Right lobe of liver (tissue), 6 donors: ENCODE data around the gene GPC5. TPM values are rescaled to one million over a fixed set of nuclear protein-coding genes. Genes with fewer than 3 reads are reported as not detected.
"Not testable (repeated sequence)": the region's sequence is repeated elsewhere in the genome, so short reads cannot be mapped to it uniquely, and the experiment has no call there.

Experiments used
- ATAC-seq, 4 donors: fragments of 200-7000 bp; cut with Tn5 transposase; one replicate each; pipeline ENCODE4 v1.9.1; 2020; ENCODE audit warnings: mild to moderate bottlenecking in 4 of 4, moderate library complexity in 4 of 4
- DNase-seq, 3 donors: peaks; one replicate each; pipeline ENCODE4 v3.0.0-alpha.2; 2020
- H3K27ac ChIP-seq, 3 donors: fragments of 200-600 bp; one replicate each; pipeline ENCODE4 v1.8.0; 2022
- H3K27me3 ChIP-seq, 2 donors: fragments of 200-600 bp; one replicate each; pipeline ENCODE4 v1.8.0; 2022
- H3K36me3 ChIP-seq, 4 donors: fragments of 200-600 bp; sonication (generic) in 1 of 4; one replicate each; pipeline versions ENCODE4 v1.5.1 to v1.8.0; 2017 to 2022; ENCODE audit warnings: control low read depth in 1 of 4
- H3K4me1 ChIP-seq, 4 donors: fragments of 200-600 bp; sonication (generic) in 1 of 4; one replicate each; pipeline versions ENCODE4 v1.5.1 to v1.8.0; 2017 to 2022; ENCODE audit warnings: control low read depth in 1 of 4
- H3K4me3 ChIP-seq, 3 donors: fragments of 200-600 bp; one replicate each; pipeline ENCODE4 v1.8.0; 2022
- H3K9me3 ChIP-seq, 4 donors: fragments of 200-600 bp; sonication (generic) in 1 of 4; one replicate each; pipeline versions ENCODE4 v1.5.1 to v1.8.0; 2017 to 2022; ENCODE audit warnings: control low read depth in 1 of 4
- CTCF ChIP-seq, 4 donors: fragments of 200-600 bp in 3 of 4; fragments of 450-650 bp in 1 of 4; IDR thresholded peaks; one replicate each; pipeline versions ENCODE4 v1.5.1 to v1.8.0; 2016 to 2022; ENCODE audit warnings: antibody characterized with exemption in 4 of 4, mild to moderate bottlenecking in 2 of 4
- POLR2A ChIP-seq: fragments of 450-650 bp; IDR thresholded peaks from one replicate; pipeline ENCODE4 v1.6.1; 2017; ENCODE audit warnings: antibody characterized with exemption, mild to moderate bottlenecking
- WGBS: methylation state at CpG from one replicate; pipeline ENCODE4 v1.1.6; 2018; ENCODE audit warnings: low coverage, low lambda C conversion rate; ENCODE audit not compliant: insufficient coverage; ENCODE audit errors: missing lambda C conversion rate; 5-methylcytosine and 5-hydroxymethylcytosine counted together
- intact Hi-C, 2 donors: fragments of 100-400 bp; cut with DNase I; formaldehyde crosslinking; loops; one replicate each; pipeline versions ENCODE4 v1.11.2 to v1.14.1; 2022
- total RNA-seq, 6 experiments: library from RNA; depleted of rRNA in 2 of 6; stranded (reverse); fragments of >200 nt in 2 of 6; fragmentation: NEBNext Ultra II Directional in 3 of 6; extraction: Animal tissue kit (Norgen Biotek cat#: 25700) in 3 of 6; gene quantifications; one replicate each; pipeline versions ENCODE4 v1.1.0 to v1.2.4, GENCODE V29; 2016 to 2023
- donor health status: DM: no; HTN: yes; CAD: no.
- donor health status: DM: no; HTN: no; CAD: no.
- donor health status: DM: no; HTN: no; CAD: no.
- donor health status: DM: no; HTN: yes; CAD: no.
- donor health status: DM: no; HTN: yes; CAD: no.

The GPC5 gene
- total RNA-seq, 6 experiments from 2014 or later = 0.12 to 0.99 (median 0.66) TPM

- WGBS = 100% methylated on average over 1 of the region's 1 CpG
- TF ChIP-seq POLR2A (no peak), CTCF (IDR thresholded peaks at IDR 0.05) (no peak)
- H3K4me3 ChIP-seq = no peak overlapping the region
- no peaks in the 10 kb centered on the region for H3K36me3 ChIP-seq
- ATAC-seq (no peak), DNase-seq (no peak)
- no peaks in the 10 kb centered on the region for H3K27me3 ChIP-seq
- no peaks in the 10 kb centered on the region for H3K9me3 ChIP-seq
- H3K27ac ChIP-seq = no peak overlapping the region
- intact Hi-C loops = no loop called here
- no peaks in the 10 kb centered on the region for H3K4me1 ChIP-seq
Observed at GRCh38 chr13:92272177-92272576, 873.8 kb downstream of the GPC5 start.

- intact Hi-C loops, H3K27ac ChIP-seq: not testable (repeated sequence)
Observed at GRCh38 chr13:92280986-92281385, 882.6 kb downstream of the GPC5 start.

DNA sequence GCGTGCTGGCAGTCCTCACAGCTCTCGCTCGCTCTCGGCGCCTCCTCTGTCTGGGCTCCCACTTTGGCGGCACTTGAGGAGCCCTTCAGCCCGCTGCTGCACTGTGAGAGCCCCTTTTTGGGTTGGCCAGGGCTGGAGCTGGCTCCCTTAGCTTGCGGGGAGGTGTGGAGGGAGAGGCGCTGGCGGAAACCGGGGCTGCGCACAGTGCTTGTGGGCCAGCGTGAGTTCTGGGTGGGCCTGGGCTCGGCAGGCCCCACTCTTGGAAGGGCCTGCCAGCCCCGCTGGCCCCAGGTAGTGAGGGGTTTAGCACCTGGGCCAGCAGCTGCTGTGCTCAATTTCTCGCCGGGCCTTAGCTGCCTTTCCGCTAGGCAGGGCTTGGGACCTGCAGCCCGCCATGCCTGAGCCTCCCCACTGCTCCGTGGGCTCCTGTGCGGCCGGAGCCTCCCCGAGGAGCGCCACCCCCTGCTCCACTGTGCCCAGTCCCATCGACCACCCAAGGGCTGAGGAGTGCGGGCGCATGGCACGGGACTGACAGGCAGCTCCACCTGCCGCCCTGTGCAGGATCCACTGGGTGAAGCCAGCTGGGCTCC lies 892.4 kb downstream of the GPC5 start:
- H3K4me1 ChIP-seq, H3K27me3 ChIP-seq, H3K36me3 ChIP-seq, H3K27ac ChIP-seq, intact Hi-C loops, ATAC-seq, H3K4me3 ChIP-seq, H3K9me3 ChIP-seq, DNase-seq: not testable (repeated sequence)
- 80% methylated on average over 1 of the region's 29 CpGs for WGBS

More at GRCh38 chr13:92280986-92281385, 882.6 kb downstream of the GPC5 start:
- not testable (repeated sequence) for H3K4me1 ChIP-seq, ATAC-seq, DNase-seq, H3K9me3 ChIP-seq, H3K27me3 ChIP-seq, H3K36me3 ChIP-seq, H3K4me3 ChIP-seq
- WGBS = no CpG with 5 or more reads among the region's 8 CpGs

- DNase-seq, H3K36me3 ChIP-seq, H3K4me3 ChIP-seq, intact Hi-C loops, H3K27ac ChIP-seq, H3K9me3 ChIP-seq, H3K27me3 ChIP-seq, ATAC-seq, H3K4me1 ChIP-seq: not testable (repeated sequence)
- WGBS = 45% methylated on average over 1 of the region's 5 CpGs
Observed at GRCh38 chr13:92294533-92294932, 896.1 kb downstream of the GPC5 start.

GRCh38 chr13:92296154-92296671 lies 897.8 kb downstream of the GPC5 start:
- H3K9me3 ChIP-seq, ATAC-seq, DNase-seq, H3K27me3 ChIP-seq, H3K36me3 ChIP-seq, H3K27ac ChIP-seq, H3K4me3 ChIP-seq, intact Hi-C loops, H3K4me1 ChIP-seq: not testable (repeated sequence)
- 55% methylated on average over 2 of the region's 3 CpGs for WGBS

DNA sequence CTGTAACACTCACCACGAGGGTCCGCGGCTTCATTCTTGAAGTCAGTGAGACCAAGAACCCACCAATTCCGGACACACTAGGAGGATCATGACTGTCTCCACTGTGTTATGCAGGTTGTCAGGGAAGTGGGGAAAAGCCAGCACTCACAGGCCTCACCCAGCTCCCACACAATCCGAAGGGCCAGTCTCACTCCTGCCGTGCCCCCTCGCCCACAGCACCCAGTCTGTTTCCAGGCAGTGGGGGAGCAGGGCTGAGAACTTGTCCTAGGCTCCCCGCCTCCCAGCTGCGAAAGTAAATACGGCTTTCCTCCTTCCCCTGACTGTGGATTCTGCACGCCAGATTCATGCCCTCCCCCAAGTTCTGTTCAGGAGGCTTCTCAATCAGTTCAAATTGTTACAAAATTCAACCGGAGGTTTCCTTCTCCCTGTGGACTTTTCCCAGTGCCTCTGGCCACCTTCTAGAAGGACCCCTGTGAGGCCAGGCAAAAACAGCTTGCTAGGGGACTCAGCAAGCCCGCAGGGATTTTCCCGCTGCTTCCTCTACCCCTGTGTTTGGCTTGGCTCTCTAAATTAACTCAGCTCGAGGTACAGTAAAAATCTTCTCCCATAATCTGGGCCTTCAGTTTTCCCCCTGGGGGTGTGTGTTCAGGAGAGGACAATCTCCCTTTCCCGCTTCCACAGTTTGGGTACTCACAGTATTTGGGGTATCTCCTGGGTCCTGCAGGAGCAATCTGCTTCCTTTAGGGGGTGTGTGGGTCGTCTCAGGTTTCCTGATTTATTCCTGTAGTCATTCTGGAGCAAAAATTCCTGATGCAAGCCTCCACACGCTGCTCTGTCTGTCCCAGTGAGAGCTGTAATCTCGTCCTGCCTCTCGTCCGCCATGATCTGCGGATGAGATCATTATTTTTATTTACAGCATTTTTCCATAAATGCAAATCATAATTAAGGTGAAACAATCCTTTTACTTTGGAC lies 899.8 kb downstream of the GPC5 start:
- intact Hi-C loops = no loop called here
- no peaks in the 10 kb centered on the region for H3K27me3 ChIP-seq
- WGBS = 76% methylated on average over 12 of the region's 22 CpGs
- H3K9me3 ChIP-seq = no peaks in the 10 kb centered on the region
- no peak overlapping the region for H3K4me3 ChIP-seq
- H3K27ac ChIP-seq = no peak overlapping the region
- H3K4me1 ChIP-seq = no peaks in the 10 kb centered on the region
- DNase-seq (no peak), ATAC-seq (no peak)
- no peak for TF ChIP-seq POLR2A
- no peaks in the 10 kb centered on the region for H3K36me3 ChIP-seq

DNA sequence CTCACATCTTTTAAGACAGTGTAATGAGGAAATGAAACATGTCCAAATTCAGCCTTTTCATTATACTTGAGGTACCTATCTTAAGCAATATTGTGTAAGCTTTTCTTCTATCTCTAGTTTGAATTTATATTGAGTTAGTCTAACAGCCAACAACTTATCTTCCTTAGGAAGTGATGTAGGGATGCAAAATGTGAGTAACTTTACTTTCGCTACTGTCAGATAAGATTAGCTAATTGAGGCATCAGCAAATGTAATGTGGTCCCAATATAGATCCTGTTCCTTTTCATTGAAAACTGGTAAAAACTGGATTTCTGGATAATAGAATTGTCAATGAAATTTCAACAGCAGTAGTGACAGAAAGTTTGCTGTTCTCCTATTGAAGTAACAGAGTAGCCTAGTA lies 902.2 kb downstream of the GPC5 start:
- WGBS = 59% methylated on average over 1 of the region's 1 CpG
- no peaks in the 10 kb centered on the region for H3K27me3 ChIP-seq

More for the DNA sequence above, 902.2 kb downstream of the GPC5 start:
- no peak overlapping the region for H3K27ac ChIP-seq
- H3K4me3 ChIP-seq = no peak overlapping the region
- DNase-seq = no peak
- intact Hi-C loops = no loop called here
- ATAC-seq = no peak
- H3K4me1 ChIP-seq = no peaks in the 10 kb centered on the region
- no peaks in the 10 kb centered on the region for H3K36me3 ChIP-seq
- no peaks in the 10 kb centered on the region for H3K9me3 ChIP-seq
- TF ChIP-seq POLR2A (no peak), CTCF (IDR thresholded peaks at IDR 0.05) (no peak)
